HepG2 (cell line): Measurements from ENCODE around the gene SART1. TPM values are rescaled to one million over a fixed set of nuclear protein-coding genes. Genes with fewer than 3 reads are reported as not detected.

Experiments used
- ATF4 ChIP-seq, 2 experiments: fragments of 450-650 bp in 1 of 2; sonication (generic) in 1 of 2; formaldehyde crosslinking; IDR thresholded peaks; 2 replicates each; pipeline versions ENCODE4 v1.5.0 to v1.8.0; 2020 to 2022; ENCODE audit warnings: mild to moderate bottlenecking in 1 of 2, missing genetic modification reagents in 1 of 2
- CHD4 ChIP-seq: fragments of 200-600 bp; sonication (generic); IDR thresholded peaks from 2 replicates; pipeline ENCODE4 v1.7.0; 2017; ENCODE audit warnings: mild to moderate bottlenecking, low read length, borderline replicate concordance
- DBP ChIP-seq: sonication (generic); formaldehyde crosslinking; IDR thresholded peaks from 2 replicates; pipeline ENCODE4 v1.4.0; 2020; ENCODE audit warnings: missing genetic modification reagents; ENCODE audit errors: not compliant biosample characterization
- ELF3 ChIP-seq: IDR thresholded peaks from 2 replicates; pipeline ENCODE4 v1.6.1; 2016; ENCODE audit warnings: missing genetic modification reagents, missing compliant biosample characterization
- ELK4 ChIP-seq: sonication (generic); formaldehyde crosslinking; IDR thresholded peaks from 2 replicates; pipeline ENCODE4 v1.9.0; 2021; ENCODE audit warnings: missing genetic modification reagents, borderline replicate concordance
- ETV6 ChIP-seq: sonication (generic); formaldehyde crosslinking; conservative IDR thresholded peaks from 2 replicates; pipeline ENCODE4 v1.4.0; 2020; ENCODE audit warnings: missing genetic modification reagents
- ISL2 ChIP-seq: sonication (generic); formaldehyde crosslinking; IDR thresholded peaks from 2 replicates; pipeline ENCODE4 v1.5.0; 2020; ENCODE audit warnings: missing genetic modification reagents
- JARID2 ChIP-seq: sonication (generic); formaldehyde crosslinking; IDR thresholded peaks from 2 replicates; pipeline ENCODE4 v1.8.1; 2023; ENCODE audit warnings: missing genetic modification reagents, inconsistent platforms; ENCODE audit not compliant: insufficient replicate concordance
- MAF1 ChIP-seq: sonication (generic); formaldehyde crosslinking; IDR thresholded peaks from 2 replicates; pipeline ENCODE4 v1.5.0; 2020; ENCODE audit warnings: missing genetic modification reagents, borderline replicate concordance
- MXD3 ChIP-seq: IDR thresholded peaks from 2 replicates; pipeline ENCODE4 v1.6.1; 2016; ENCODE audit warnings: mild to moderate bottlenecking, missing biosample characterization, missing genetic modification reagents
- MXI1 ChIP-seq: IDR thresholded peaks from 3 replicates; pipeline ENCODE4 v1.6.1; 2012; ENCODE audit warnings: low read depth, low read length, inconsistent platforms, borderline replicate concordance
- NAIF1 ChIP-seq: sonication (generic); formaldehyde crosslinking; IDR thresholded peaks from 2 replicates; pipeline ENCODE4 v1.5.0; 2020; ENCODE audit warnings: mild to moderate bottlenecking, missing genetic modification reagents, borderline replicate concordance
- NFATC3 ChIP-seq: sonication (generic); formaldehyde crosslinking; IDR thresholded peaks from 2 replicates; pipeline ENCODE4 v1.5.1; 2020; ENCODE audit warnings: mild to moderate bottlenecking, missing genetic modification reagents
- TEAD3 ChIP-seq: optimal IDR thresholded peaks from 2 replicates; pipeline ENCODE3; 2016; ENCODE audit warnings: borderline replicate concordance
- TGIF2 ChIP-seq: IDR thresholded peaks from 2 replicates; pipeline ENCODE4 v1.6.1; 2016; ENCODE audit warnings: control low read depth, missing compliant biosample characterization
- ZBTB44 ChIP-seq: sonication (generic); formaldehyde crosslinking; IDR thresholded peaks from 2 replicates; pipeline ENCODE4 v1.4.0; 2020; ENCODE audit warnings: missing genetic modification reagents
- ZFP1 ChIP-seq: IDR thresholded peaks from 2 replicates; pipeline ENCODE4 v1.6.1; 2016
- ZGPAT ChIP-seq: IDR thresholded peaks from 2 replicates; pipeline ENCODE4 v1.6.1; 2016; ENCODE audit warnings: mild to moderate bottlenecking
- ZNF317 ChIP-seq: sonication (generic); formaldehyde crosslinking; IDR thresholded peaks from 2 replicates; pipeline ENCODE4 v1.5.0; 2020; ENCODE audit warnings: mild to moderate bottlenecking, missing genetic modification reagents
- ZNF333 ChIP-seq: sonication (generic); formaldehyde crosslinking; IDR thresholded peaks from 2 replicates; pipeline ENCODE4 v1.4.0; 2020; ENCODE audit warnings: mild to moderate bottlenecking, missing genetic modification reagents, borderline replicate concordance
- ZNF530 ChIP-seq: sonication (generic); formaldehyde crosslinking; IDR thresholded peaks from 2 replicates; pipeline ENCODE4 v1.5.0; 2020; ENCODE audit warnings: low read depth, mild to moderate bottlenecking, missing genetic modification reagents
- ZNF652 ChIP-seq: IDR thresholded peaks from 2 replicates; pipeline ENCODE4 v1.6.1; 2016; ENCODE audit warnings: low read depth, borderline replicate concordance
- ZNF83 ChIP-seq: sonication (generic); formaldehyde crosslinking; IDR thresholded peaks from 2 replicates; pipeline ENCODE4 v1.4.0; 2020; ENCODE audit warnings: missing genetic modification reagents, mild to moderate bottlenecking, borderline replicate concordance
- polyA plus RNA-seq, 8 experiments: library from polyadenylated mRNA; depleted of rRNA in 3 of 8; stranded (reverse) in 7 of 8; unstranded in 1 of 8; fragments of >200 nt; fragmentation: Illumina TruSeq in 4 of 8; extraction: Trizol in 4 of 8; gene quantifications; 2 replicates each; pipeline versions ENCODE4 v1.2.1 to v1.2.3, GENCODE V29; 2011 to 2016; ENCODE audit warnings: low read depth in 4 of 8, missing spikeins in 1 of 8, mixed read lengths in 1 of 8; ENCODE audit not compliant: insufficient read depth in 1 of 8
- total RNA-seq, 5 experiments: library from RNA; depleted of rRNA; stranded (reverse); fragments of >200 nt; fragmentation: Illumina TruSeq; extraction: Trizol; gene quantifications; 2 replicates each; pipeline ENCODE4 v1.2.3, GENCODE V29; 2016; ENCODE audit warnings: low read depth in 1 of 5

The SART1 gene
- total and polyA plus RNA-seq, 2 of the 13 experiments (the other 11 are each of a cell fraction or from before 2014, with no cell fraction given), result 11.3 to 22.5 TPM

GRCh38 chr11:65961267-65962140 lies at the start of gene SART1 (continued):
- TF ChIP-seq DBP (CRISPR knock-in tag) (no peak), MXI1 (peak; percentile 88; the same call in 2 of the 3 replicates), ZBTB44 (no peak), ZNF317 (CRISPR knock-in tag) (0 out of 2 replicates have a peak, but pooled peaks have one; percentile 67), NAIF1 (CRISPR knock-in tag) (no peak), CHD4 (no peak), ISL2 (CRISPR knock-in tag) (no peak; the same call in 1 of the 2 replicates), ZNF333 (CRISPR knock-in tag) (no peak), ETV6 (CRISPR knock-in tag) (peak; percentile 63; the same call in 1 of the 2 replicates), NFATC3 (CRISPR knock-in tag) (0 out of 2 replicates have a peak, but pooled peaks have one; percentile 75), TEAD3 (no peak), ZNF83 (CRISPR knock-in tag) (no peak), ZNF652 (CRISPR knock-in tag) (peak; percentile 59; the same call in 1 of the 2 replicates), ELF3 (CRISPR knock-in tag) (peak; percentile 40; the same call in 1 of the 2 replicates), ATF4 (CRISPR knock-in tag; IDR thresholded peaks at IDR 0.05) (peak in 1 of 2 experiments; percentile 29; a peak in 1 of 4 replicates), JARID2 (CRISPR knock-in tag) (no peak), ZFP1 (CRISPR knock-in tag) (no peak), ZNF530 (CRISPR knock-in tag) (no peak), MAF1 (peak; percentile 68; the same call in 1 of the 2 replicates), ZGPAT (peak; percentile 93), ELK4 (CRISPR knock-in tag) (no peak), MXD3 (CRISPR knock-in tag) (peak; percentile 43; the same call in 1 of the 2 replicates), TGIF2 (CRISPR knock-in tag) (no peak)
